ENCODE results near the gene LRFN2. TPM values are rescaled to one million over a fixed set of nuclear protein-coding genes. Genes with fewer than 3 reads are reported as not detected.

LRFN2 gene
- total RNA-seq, 2 experiments from 2014 or later, result not detected

GRCh38 chr6:40455686-40456389, 131.3 kb downstream of the LRFN2 start:
- ChIA-PET CTCF (no interaction called here), POLR2A (no interaction called here)
- H3K9me3 Mint-ChIP-seq, result no peaks in the 10 kb centered on the region
- DNase-seq, result no peak
- H3K4me3 Mint-ChIP-seq, result no peak overlapping the region
- peaks cover 3% of the 10 kb centered on the region for H3K27me3 Mint-ChIP-seq
- no peaks in the 10 kb centered on the region for H3K36me3 Mint-ChIP-seq
- no peaks in the 10 kb centered on the region for H3K4me1 Mint-ChIP-seq (ENCODE audit: low read depth)
- no peak overlapping the region for H3K27ac Mint-ChIP-seq
- intact Hi-C loops (cut with micrococcal nuclease), result no loop called here

- DNase-seq, result no peak
- ChIA-PET POLR2A (no interaction called here), CTCF (no interaction called here)
- no peaks in the 10 kb centered on the region for H3K36me3 Mint-ChIP-seq
- H3K27ac Mint-ChIP-seq, result no peak overlapping the region
- no peaks in the 10 kb centered on the region for H3K4me1 Mint-ChIP-seq (ENCODE audit: low read depth)
- H3K27me3 Mint-ChIP-seq, result peaks cover 6% of the 10 kb centered on the region
- intact Hi-C loops (cut with micrococcal nuclease), result no loop called here
- no peaks in the 10 kb centered on the region for H3K9me3 Mint-ChIP-seq
- H3K4me3 Mint-ChIP-seq, result no peak overlapping the region
Measured at GRCh38 chr6:40450483-40450882, 136.7 kb downstream of the LRFN2 start.

- POLR2A ChIA-PET, result no interaction called here
- CTCF ChIA-PET, result no interaction called here
- Mint-ChIP-seq H3K36me3 (no peaks in the 10 kb centered on the region), H3K9me3 (no peaks in the 10 kb centered on the region), H3K27ac (no peak overlapping the region), H3K4me3 (no peak overlapping the region), H3K27me3 (peaks cover 3% of the 10 kb centered on the region), H3K4me1 (ENCODE audit: low read depth) (no peaks in the 10 kb centered on the region)
- intact Hi-C loops (cut with micrococcal nuclease), result no loop called here
- no peak for DNase-seq
Measured at GRCh38 chr6:40444811-40445210, 142.4 kb downstream of the LRFN2 start.

- no peak overlapping the region for H3K27ac Mint-ChIP-seq
- intact Hi-C loops (cut with micrococcal nuclease), result no loop called here
- no peak overlapping the region for H3K4me3 Mint-ChIP-seq
- CTCF ChIA-PET, result no interaction called here
- H3K9me3 Mint-ChIP-seq, result no peaks in the 10 kb centered on the region
- no peaks in the 10 kb centered on the region for H3K36me3 Mint-ChIP-seq
- DNase-seq, result no peak
- POLR2A ChIA-PET, result no interaction called here
- H3K4me1 Mint-ChIP-seq (ENCODE audit: low read depth), result no peaks in the 10 kb centered on the region
- H3K27me3 Mint-ChIP-seq, result peaks cover 3% of the 10 kb centered on the region
Measured at GRCh38 chr6:40444312-40444711, 142.9 kb downstream of the LRFN2 start.

- no peaks in the 10 kb centered on the region for H3K36me3 Mint-ChIP-seq
- ChIA-PET POLR2A (no interaction called here), CTCF (no interaction called here)
- intact Hi-C loops (cut with micrococcal nuclease), result no loop called here
- no peaks in the 10 kb centered on the region for H3K9me3 Mint-ChIP-seq
- DNase-seq, result no peak
- H3K4me3 Mint-ChIP-seq, result no peak overlapping the region
- H3K4me1 Mint-ChIP-seq (ENCODE audit: low read depth), result no peaks in the 10 kb centered on the region
- H3K27ac Mint-ChIP-seq, result no peak overlapping the region
- peaks cover 2% of the 10 kb centered on the region for H3K27me3 Mint-ChIP-seq
Measured at GRCh38 chr6:40443842-40444241, 143.3 kb downstream of the LRFN2 start.

GRCh38 chr6:40442591-40442990, 144.6 kb downstream of the LRFN2 start:
- H3K4me1 Mint-ChIP-seq (ENCODE audit: low read depth), result no peaks in the 10 kb centered on the region
- no peaks in the 10 kb centered on the region for H3K9me3 Mint-ChIP-seq
- CTCF ChIA-PET, result no interaction called here
- no peaks in the 10 kb centered on the region for H3K36me3 Mint-ChIP-seq
- POLR2A ChIA-PET, result no interaction called here
- no peaks in the 10 kb centered on the region for H3K27me3 Mint-ChIP-seq
- DNase-seq, result no peak
- H3K4me3 Mint-ChIP-seq, result no peak overlapping the region
- intact Hi-C loops (cut with micrococcal nuclease), result no loop called here
- no peak overlapping the region for H3K27ac Mint-ChIP-seq

GRCh38 chr6:40441150-40441549, 146.0 kb downstream of the LRFN2 start:
- peaks cover 4% of the 10 kb centered on the region for H3K27me3 Mint-ChIP-seq
- H3K4me1 Mint-ChIP-seq (ENCODE audit: low read depth), result no peaks in the 10 kb centered on the region
- no peaks in the 10 kb centered on the region for H3K36me3 Mint-ChIP-seq
- no peak for DNase-seq
- intact Hi-C loops (cut with micrococcal nuclease), result no loop called here
- H3K9me3 Mint-ChIP-seq, result no peaks in the 10 kb centered on the region
- H3K27ac Mint-ChIP-seq, result no peak overlapping the region
- ChIA-PET POLR2A (no interaction called here), CTCF (no interaction called here)
- H3K4me3 Mint-ChIP-seq, result no peak overlapping the region

- DNase-seq, result no peak
- no peak overlapping the region for H3K27ac Mint-ChIP-seq
- CTCF ChIA-PET, result no interaction called here
- H3K9me3 Mint-ChIP-seq, result no peaks in the 10 kb centered on the region
- H3K4me1 Mint-ChIP-seq (ENCODE audit: low read depth), result no peaks in the 10 kb centered on the region
- H3K4me3 Mint-ChIP-seq, result no peak overlapping the region
- peaks cover 4% of the 10 kb centered on the region for H3K27me3 Mint-ChIP-seq
- no peaks in the 10 kb centered on the region for H3K36me3 Mint-ChIP-seq
- POLR2A ChIA-PET, result no interaction called here
- intact Hi-C loops (cut with micrococcal nuclease), result no loop called here
Measured at GRCh38 chr6:40440053-40440452, 147.1 kb downstream of the LRFN2 start.

- POLR2A ChIA-PET, result no interaction called here
Measured at GRCh38 chr6:40439026-40439800, 148.0 kb downstream of the LRFN2 start.

GRCh38 chr6:40438246-40438887, 148.8 kb downstream of the LRFN2 start:
- no peaks in the 10 kb centered on the region for H3K4me1 Mint-ChIP-seq (ENCODE audit: low read depth)
- intact Hi-C loops (cut with micrococcal nuclease), result no loop called here
- H3K27ac Mint-ChIP-seq, result no peak overlapping the region
- no peaks in the 10 kb centered on the region for H3K9me3 Mint-ChIP-seq
- POLR2A ChIA-PET, result no interaction called here
- no peak for DNase-seq
- H3K36me3 Mint-ChIP-seq, result no peaks in the 10 kb centered on the region
- no peak overlapping the region for H3K4me3 Mint-ChIP-seq
- CTCF ChIA-PET, result no interaction called here
- H3K27me3 Mint-ChIP-seq, result peaks cover 5% of the 10 kb centered on the region

More at GRCh38 chr6:40439026-40439800, 148.0 kb downstream of the LRFN2 start:
- H3K27ac Mint-ChIP-seq, result no peak overlapping the region
- no peaks in the 10 kb centered on the region for H3K9me3 Mint-ChIP-seq
- H3K4me1 Mint-ChIP-seq (ENCODE audit: low read depth), result no peaks in the 10 kb centered on the region
- intact Hi-C loops (cut with micrococcal nuclease), result no loop called here
- CTCF ChIA-PET, result no interaction called here
- H3K4me3 Mint-ChIP-seq, result no peak overlapping the region
- no peaks in the 10 kb centered on the region for H3K36me3 Mint-ChIP-seq
- peaks cover 4% of the 10 kb centered on the region for H3K27me3 Mint-ChIP-seq
- no peak for DNase-seq

GRCh38 chr6:40437631-40438030, 149.5 kb downstream of the LRFN2 start:
- POLR2A ChIA-PET, result no interaction called here

GRCh38 chr6:40436685-40437604, 150.2 kb downstream of the LRFN2 start:
- ChIA-PET POLR2A (no interaction called here), CTCF (no interaction called here)
- Mint-ChIP-seq H3K27ac (no peak overlapping the region), H3K27me3 (peaks cover 5% of the 10 kb centered on the region), H3K36me3 (no peaks in the 10 kb centered on the region), H3K4me3 (no peak overlapping the region), H3K4me1 (ENCODE audit: low read depth) (no peaks in the 10 kb centered on the region), H3K9me3 (no peaks in the 10 kb centered on the region)
- intact Hi-C loops (cut with micrococcal nuclease), result no loop called here
- no peak for DNase-seq

More at GRCh38 chr6:40437631-40438030, 149.5 kb downstream of the LRFN2 start:
- Mint-ChIP-seq H3K27me3 (peaks cover 5% of the 10 kb centered on the region), H3K4me3 (no peak overlapping the region), H3K4me1 (ENCODE audit: low read depth) (no peaks in the 10 kb centered on the region), H3K36me3 (no peaks in the 10 kb centered on the region), H3K9me3 (no peaks in the 10 kb centered on the region), H3K27ac (no peak overlapping the region)
- DNase-seq, result no peak
- intact Hi-C loops (cut with micrococcal nuclease), result no loop called here
- CTCF ChIA-PET, result no interaction called here
